NCI-H524 treated with DMSO at 0.1 percent for 48 hours (cell line): ENCODE results near the gene ULK4.
"Not testable (repeated sequence)": the region's sequence is repeated elsewhere in the genome, so short reads cannot be mapped to it uniquely, and the experiment has no call there.

Source experiments
- DNase-seq: peaks from one replicate; lab custom pipeline; 2025; lab: John Stamatoyannopoulos, UW

The ULK4 gene

DNA sequence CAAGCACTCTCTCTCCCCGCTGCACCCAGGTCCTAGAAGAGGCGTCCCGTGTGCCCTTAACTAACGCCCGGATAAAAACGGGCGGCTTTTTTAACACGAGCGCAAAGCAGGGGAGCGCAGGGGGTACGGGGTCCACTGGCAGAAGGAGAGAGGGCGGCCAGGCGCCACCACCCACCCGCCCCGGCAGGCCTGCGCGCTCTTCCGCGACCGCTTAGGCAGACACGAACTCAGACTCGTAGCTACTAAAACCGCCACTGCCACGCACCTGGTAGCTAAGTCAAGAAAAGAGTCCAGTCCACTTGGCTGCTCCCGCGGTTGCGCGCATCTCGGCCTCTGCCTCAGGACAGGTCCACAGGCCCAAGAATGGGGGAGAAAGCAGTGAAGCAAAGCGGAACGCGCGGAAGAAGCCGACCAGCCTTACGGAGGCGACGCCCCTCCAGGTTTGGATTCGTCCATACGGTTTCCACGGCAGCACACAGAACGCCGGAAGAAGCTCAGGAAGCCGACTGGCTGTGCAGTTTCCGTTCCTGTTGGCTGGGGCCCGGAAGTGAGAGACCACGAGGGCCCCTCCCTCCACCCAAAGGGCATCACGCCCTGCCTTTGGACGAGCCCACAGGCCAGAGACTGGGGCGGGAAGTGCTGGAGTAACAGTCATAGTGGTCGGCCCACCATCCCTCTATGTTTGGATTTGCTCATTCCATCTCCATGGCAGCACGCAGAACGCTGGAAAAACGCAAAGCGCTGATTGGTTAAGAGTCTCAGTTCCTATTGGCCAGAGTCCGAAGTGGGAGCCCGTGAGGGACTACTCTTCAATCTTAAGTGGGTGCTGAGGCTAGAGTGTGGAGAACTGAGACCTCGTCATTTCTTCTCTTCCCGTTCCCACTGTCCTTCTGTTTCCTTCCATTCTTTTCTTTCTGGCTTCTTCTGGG, at the start of gene ULK4:
Gene ULK4 (minus strand): TSS at position 353 of the 929 bp plus-strand sequence. CDS start 7,344 bp downstream, outside the sequence.
- DNase-seq, result peak; percentile 99

DNA sequence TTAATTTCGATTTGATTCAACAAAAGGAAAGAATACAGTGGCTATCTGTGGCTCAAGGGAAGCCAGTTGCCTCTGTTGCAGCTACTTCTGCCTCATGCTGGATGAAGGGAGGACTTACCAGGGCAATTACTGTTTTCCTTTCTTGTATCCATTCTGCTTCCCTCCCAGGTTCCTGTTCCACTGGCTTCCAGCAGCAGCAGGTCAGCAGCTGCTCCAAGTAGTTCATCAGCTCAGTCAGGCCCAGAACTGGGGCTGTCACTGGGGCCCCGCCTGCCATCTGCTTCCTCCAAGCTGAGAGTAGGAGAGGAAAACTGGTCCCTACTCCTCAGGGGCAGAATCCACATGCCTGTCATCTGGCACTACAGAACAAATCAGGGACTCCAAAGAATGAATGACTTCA, 48.6 kb upstream of the ULK4 start:
- peak; percentile 91 for DNase-seq

DNA sequence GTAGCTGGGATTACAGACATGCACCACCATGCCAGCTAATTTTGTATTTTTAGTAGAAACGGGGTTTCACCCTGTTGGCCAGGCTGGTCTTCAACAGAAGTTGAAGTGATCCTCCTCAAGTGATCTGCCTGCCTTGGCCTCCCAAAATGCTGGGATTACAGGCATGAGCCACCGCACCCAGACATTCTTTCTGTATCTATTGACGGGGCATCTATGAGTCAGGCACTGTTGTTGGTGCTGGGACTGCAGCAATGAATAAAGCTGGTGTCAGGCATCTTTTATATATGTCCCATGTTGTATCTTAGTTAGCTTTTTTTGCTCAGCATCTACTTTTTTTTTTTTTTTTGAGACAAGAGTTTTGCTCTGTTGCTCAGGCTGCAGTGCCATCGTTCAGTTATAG, 47.6 kb upstream of the ULK4 start:
- no peak for DNase-seq

DNA sequence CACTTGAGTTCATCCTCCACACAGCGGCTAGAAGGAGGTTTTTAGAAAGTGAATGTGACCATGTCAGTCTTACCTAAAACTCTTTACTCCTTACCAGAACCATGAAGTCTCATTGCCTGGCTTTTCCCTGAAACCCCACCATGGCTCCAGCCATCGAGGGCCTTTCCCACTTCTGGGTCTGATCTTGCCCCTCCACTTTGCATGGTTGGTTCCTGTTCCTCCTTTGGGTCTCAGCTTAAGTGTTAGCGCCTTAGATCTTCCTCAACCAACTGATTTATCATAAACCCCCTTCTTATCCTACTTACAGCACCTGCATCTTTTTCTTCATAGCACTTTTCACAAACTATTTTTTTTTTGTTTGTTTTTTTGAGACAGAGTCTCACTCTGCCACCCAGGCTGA, 45.9 kb upstream of the ULK4 start:
- no peak for DNase-seq

DNA sequence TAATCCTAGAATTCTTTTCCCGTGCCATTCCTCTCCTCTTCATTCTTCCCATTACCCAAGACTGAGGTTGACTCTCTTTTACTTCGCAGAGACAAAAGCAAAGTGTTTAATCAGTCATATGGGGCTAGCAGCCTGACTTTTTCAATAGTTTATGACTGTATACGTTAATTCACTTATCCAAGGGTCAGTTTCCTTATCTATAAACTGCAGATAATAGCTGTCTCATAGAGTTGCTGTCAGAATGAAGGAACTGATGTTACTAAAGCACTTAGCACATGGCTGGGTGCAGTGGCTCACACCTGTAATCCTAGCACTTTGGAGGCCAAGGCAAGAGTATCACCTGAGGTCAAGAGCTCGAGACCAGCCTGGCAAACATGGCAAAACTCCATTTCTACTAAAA, 43.5 kb upstream of the ULK4 start:
- DNase-seq, result no peak

DNA sequence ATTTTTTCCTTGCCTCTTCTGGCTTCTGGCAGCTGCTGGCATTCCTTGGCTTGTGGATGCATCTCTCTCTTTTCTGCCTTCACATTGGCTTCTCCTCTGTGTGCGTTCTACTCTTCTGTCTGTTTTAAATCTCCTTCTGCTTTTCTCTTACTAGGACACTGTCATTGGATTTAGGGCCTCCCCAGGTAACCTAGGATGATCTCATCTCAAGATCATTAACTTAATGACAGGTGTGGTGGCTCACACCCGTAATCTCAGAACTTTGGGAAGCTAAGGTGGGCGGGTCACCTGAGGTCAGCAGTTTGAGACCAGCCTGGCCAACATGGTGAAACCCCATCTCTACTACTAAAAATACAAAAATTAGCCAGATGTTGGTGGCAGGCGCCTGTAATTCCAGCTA, 40.9 kb upstream of the ULK4 start:
- no peak for DNase-seq

DNA sequence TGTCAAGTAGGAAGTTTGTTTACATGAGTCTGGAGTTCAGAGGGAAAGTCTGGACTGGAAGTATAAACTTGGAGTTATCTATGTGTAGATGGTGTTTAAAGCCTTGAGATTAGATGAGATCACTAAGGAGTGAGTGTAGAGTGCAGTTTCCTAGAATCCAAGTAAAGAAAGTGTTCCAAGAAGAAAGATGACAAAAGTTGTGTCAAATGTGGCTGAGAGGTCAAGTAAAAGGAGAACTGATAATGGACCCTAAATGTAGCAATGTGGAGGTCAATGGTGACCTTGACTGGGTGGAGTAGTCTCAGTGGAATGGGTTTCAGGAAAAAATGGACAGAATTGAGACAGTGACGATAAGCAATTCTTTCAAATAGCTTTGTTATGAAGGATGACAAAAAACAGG, 39.9 kb upstream of the ULK4 start:
- no peak for DNase-seq

DNA sequence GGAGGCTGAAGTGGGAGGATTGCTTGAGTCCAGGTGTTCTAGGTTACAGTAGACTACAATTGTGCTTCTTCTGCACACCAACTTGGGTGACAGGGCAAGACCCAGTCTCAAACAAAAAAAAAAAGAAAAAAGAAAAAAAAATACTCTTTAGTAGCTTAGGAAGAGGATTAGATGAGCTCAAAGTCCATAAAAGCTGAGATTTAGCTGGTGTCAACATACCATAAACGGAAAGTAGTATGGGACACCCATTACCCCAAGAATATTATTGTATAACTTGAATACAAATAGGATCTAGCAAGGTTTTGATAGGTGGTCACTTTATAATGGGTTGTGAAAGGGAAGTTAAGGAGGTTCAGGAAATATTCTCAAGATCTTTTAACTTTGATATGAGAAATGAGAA, 38.0 kb upstream of the ULK4 start:
- no peak for DNase-seq

DNA sequence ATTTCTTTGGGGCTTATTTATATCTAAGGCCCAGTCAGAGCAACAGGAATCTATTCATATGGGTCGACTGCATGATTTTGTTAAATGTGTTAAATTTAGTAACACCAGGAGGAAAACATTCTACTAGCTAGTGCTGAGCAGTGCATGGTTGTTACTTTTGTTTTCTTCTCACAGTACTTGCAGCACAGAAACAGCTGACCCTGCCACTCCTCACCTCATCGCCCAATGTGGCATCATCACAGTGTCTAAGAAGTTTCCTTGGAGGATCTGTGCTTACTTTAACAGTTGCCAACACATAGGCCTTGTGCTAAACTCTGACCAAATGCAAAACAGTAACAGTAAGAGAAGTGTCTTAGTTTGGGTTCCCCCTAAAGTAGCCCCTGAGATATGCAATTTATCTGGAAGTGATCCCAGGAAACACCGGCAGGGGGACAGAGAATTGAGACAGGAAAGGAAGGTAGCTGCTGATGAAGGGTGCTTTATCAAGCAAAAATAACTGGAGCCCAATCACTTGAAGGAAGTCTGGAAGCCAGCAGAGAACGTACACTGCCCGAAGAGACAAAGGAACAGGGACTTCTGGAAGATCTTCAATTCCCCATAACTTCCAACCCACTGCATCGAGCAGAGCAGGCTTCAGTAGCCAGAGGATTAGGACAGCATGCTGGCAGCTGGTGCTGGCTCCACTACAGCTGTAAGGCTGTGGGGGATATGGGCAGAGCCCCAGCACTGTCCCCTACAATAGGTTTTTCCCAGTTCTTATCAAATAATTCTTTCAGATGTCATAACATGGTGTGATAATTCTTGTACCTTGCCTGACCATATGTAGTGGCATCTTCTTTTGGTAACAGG, 36.0 kb upstream of the ULK4 start:
- DNase-seq, result no peak

DNA sequence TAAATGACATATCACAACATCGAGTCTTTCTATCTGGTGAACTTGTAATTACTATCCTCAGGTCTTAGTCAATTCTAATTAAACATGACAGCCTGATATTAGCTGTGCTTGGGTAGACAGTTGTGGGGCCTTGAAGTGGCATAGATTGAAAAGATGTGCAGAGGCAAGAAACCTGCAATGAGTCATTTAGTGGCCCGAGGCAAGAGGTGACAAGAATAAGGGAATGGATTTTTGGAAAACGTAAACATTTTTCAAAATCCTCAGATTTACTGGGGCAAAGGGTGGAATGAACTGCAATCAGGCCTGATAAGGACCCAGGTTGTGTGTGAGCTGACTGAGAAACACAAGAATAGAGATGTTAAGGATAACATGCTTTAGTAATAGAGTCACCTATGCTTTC, 29.5 kb upstream of the ULK4 start:
- no peak for DNase-seq

DNA sequence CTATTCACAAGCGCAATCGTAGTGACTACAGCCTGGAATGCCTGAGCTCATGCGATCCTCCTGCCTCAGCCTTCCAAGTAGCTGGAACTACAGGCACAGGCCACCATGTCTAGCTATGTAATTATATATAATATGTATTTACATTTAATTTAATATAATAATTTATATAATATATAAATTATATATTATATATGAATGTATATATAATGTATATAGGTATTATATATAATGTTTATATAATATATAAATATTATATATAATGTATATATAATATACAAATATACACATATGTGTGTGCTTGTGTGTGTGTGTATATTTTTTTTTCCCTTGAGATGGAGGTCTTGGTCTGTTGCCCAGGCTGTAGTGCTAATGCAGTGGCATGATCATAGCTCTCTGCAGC, 27.6 kb upstream of the ULK4 start:
- DNase-seq, result no peak

DNA sequence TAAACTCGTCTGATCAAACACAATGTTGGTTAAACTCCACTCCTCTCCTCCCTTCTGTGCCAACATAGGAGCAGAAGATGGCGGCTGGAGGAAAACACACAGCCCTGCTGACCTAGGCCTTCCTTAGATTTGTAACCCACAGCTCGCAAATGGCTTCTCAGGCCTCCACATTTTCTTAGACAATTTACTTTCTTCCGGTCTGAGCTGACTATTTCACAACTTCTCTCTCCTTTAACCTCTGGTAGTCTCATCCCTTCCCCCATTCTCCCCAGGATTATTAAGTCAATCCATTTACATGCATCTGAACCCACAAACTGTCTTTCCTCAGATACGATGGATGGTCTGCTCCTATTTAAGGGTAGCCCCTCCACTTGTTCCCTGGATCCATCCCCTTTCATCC, 25.7 kb upstream of the ULK4 start:
- DNase-seq, result no peak

DNA sequence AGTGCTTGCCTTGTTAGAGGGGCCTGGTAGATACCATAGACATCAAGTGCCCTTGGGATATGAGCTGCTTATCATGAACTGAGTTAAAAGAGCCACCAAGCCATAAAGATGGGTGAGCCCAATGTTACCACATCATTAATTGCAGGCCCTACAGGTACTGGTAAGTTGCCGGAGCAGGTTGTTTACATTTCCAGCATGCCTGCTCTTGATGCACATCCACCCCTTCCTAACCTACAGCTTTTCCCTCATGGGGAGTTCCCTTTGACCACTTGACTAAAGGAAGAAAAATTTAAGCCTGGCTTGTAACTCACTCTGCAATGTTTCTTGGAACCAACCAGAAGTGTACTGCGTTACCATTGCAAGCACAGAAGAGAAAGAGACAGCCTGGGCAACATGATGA, 24.7 kb upstream of the ULK4 start:
- no peak for DNase-seq

DNA sequence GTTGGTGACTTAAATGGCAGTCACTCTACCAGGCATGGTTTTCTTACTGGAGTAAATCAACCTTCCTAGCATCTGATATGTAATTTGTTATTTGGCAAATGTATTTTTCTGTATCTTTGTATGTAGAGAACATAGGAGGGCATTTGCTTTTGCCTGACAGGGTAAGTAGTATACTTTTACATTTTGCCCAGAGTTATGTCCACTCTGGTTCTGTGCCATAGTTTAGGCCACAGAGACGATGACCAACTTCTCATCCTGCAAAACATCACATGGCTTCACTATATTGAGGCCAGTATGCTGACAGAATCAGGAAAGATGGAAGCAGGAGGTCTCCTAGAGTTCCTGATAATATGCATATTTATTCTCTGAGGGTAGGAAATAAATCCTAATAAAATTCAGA, 23.1 kb upstream of the ULK4 start:
- DNase-seq, result no peak

DNA sequence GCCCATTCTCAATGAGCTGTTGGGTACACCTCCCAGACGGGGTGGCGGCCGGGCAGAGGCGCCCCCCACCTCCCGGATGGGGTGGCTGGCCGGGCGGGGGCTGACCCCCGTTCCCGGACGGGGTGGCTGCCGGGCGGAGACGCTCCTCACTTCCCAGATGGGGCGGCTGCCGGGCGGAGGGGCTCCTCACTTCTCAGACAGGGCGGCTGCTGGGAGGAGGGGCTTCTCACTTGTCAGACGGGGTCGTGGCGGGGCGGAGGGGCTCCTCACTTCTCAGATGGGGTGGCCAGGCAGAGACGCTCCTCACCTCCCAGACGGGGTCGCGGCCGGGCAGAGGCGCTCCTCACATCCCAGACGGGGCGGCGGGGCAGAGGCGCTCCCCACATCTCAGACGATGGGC, 21.2 kb upstream of the ULK4 start:
- DNase-seq, result not testable (repeated sequence)

DNA sequence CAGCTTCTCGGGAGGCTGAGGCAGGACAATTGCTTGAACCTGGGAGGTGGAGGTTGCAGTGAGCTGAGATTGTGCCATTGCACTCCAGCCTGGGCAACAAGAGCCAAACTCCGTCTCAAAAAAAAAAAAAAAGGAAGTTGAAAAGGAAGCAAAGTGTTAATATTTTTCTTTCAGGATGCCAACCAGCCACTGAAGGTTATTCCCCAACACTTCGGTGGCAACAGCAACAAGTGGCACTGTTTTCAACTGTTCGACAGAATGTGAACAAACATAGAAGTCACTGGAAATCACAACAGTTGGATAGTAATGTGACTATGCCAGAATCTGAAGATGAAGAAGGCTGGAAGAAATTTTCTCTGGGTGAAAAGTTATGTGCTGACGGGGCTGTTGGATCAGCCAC, 15.5 kb upstream of the ULK4 start:
- DNase-seq, result not testable (repeated sequence)

DNA sequence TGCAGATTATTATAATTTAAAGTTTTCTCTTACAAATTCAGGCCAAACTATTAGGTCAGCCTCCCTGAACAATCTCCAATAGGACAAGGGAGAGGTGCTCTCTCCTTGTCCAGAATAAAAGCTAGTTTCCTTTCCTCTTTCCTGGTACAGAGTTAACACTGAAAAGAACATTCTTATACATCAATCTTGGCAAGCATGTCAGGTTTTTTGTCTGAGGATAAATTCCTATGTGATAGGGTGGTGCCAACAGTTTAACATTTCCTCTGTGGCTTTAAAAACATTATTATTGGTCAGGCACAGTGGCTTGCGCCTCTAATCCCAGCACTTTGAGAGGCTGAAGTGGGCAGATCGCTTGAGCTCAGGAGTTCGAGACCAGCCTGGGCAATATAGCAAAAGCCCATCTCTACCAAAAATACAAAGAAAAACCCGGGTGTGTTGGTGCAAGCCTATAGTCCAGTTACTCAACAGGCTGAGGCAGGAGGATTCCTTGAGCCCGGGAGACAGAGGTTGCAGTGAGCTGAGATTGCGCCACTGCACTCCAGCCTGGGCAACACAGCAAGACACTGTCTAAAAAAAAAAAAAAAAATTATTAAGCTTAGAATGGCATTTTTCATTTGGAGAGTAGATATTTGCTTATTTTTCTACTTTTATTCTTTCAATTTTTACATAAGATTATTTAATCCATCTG, 13.7 kb upstream of the ULK4 start:
- no peak for DNase-seq

DNA sequence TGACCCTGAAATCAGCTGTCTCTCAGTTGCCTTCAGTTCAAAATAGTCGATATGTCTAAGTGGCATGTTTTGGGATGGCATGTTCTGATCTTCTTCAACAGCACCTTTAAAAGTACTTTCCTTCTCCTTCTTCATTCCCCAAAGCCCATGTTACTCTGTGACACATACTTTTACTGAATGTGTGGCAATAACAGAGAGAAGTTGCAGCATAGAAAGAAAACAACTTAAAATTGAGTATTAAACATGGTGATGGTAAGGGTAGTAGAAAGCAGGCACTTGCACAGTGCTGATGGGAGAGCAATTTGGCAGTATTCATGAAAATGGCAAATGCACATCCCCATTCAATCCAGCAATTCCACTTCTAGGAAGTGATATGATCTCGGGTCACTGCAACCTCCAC, 12.3 kb upstream of the ULK4 start:
- DNase-seq, result no peak

DNA sequence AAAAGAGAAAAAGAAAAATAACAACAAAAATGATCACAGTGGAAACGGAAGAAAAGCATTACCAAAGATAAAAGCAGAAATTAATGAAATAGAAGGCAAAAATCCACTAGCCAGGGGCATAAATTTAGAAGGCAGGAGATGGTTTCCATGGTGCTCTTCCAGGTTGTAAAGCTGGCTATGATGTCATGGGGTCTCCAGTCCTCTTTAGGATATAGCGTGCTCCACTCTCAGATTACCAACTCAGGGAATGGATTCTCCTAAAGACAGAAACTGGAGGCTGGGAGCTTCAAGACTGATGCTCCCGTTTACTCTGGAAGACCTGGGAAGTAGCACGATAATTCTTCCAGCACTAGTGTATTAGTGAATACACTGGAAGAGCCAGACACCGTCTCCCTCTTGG, 10.9 kb upstream of the ULK4 start:
- no peak for DNase-seq

DNA sequence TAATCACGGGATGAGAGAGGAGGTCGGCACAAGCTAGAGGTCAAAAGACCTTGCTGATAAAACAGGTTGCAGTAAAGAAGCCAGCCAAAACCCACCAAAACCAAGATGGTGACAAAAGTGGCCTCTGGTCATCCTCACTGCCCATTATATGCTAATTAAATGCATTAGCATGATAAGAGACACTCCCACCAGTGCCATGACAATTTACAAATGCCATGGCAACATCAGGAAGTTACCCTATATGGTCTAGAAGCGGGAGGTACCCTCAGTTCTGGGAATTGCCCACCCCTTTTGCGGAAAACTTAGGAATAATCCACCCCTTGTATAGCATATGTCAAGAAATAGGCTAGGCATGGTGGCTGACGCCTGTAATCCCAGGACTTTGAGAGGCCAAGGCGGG, 4.3 kb upstream of the ULK4 start:
- no peak for DNase-seq

DNA sequence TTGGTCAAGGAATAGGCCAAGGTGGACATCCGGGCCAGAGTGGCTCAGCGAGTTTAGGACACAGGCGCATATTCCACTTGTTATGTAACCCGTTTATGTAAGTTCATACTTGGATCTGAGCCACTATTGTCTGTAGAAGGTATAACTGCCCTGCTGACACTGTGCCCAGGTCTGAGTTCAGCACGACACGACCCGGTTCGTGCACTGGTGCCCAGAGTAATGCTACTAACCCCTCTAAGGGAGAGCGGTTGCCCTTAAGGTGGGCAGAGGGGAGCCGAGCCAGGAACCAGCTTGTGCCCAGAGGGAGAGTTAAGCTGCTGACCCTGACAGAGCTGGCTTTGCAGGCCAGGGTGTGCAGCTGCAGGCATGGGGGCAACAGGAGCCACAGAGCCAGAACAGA, 1.9 kb upstream of the ULK4 start:
- DNase-seq, result no peak
